Amniotic stem cell (primary cell): ENCODE measurements around the gene DSP.

Source experiments
- DNase-seq: peaks from one replicate; lab custom pipeline; 2025; lab: John Stamatoyannopoulos, UW

Gene DSP

GRCh38 chr6:7538484-7538883, 3.0 kb upstream of the DSP start:
- no peak for DNase-seq

GRCh38 chr6:7540595-7540994, 876 bp upstream of the DSP start:
- DNase-seq = no peak

DNA sequence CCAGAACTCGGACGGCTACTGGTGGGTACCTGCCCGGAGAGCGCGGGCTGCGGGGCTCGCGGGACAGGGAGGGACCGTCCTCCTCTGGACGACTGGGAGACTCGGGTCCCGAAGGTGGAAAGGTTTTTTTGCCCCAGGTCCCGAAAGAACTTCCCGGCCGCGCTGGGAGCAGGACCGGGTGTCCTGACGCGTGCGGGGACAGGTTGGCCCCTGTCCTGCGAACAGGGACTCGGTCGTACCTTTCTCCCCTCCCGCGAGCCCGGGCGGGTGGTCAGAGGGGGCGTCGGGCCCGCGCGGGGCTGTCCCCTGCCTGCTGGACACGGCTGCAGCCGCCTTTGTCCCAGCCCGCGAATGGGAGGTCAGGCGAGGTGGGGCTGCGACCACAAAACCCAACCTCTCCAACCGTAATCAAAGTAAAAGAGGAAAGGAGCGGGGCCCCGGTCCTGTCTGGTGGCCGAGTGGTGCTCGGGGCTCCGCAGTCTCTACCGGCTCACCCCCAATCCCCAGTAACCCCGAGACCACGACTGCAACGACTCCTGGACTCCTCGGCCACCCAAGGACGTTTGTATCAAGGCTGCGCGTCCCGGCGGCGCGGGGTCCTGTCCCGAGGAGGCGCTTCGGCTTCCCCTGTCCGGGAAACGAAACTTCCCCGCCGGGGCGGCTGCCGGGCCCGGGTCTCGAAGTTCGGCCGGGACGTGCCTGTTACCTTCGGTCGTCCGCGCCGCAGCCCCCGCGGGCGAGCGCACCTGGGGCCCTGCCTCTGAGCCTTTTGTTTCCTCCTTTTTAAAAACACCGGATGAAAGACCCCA, 798 bp downstream of the DSP start:
- no peak for DNase-seq

DNA sequence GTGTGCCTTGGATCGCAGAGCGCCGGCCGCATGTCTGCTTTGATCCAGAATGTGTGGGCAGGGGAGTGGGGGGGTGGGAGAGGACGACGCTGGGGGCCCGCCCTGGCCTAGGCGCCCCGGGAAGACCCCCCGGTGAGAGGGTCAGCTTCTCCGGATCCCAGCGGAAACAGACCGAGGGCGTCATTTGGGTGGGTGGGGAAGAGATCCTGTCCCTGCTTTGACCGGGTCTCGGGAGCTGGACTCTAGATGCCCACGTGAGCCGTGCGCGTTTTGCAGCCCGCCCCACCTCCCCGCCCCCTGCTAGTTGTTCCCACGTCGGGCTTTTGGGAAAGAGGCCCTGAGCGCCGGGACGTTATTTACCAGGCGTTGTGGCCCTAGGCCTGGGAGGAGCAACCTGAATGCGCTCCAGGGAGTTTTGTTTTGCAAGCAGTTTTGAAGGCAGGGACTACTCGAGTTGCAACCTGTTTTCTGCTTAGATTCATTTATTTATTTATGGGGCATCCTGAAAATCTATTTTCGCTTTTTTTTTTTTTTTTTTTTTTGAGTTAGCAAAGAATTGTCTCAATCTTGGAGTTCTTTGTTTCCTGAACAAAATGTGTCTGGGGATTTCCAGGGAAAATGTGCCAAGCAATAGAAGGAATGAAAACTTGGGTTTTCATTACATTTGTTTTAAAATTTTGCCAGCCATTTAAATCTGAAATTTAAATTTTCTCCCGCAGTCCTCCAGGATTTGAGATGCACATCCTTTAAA, 1.6 kb downstream of the DSP start:
- DNase-seq = peak; percentile 75

DNA sequence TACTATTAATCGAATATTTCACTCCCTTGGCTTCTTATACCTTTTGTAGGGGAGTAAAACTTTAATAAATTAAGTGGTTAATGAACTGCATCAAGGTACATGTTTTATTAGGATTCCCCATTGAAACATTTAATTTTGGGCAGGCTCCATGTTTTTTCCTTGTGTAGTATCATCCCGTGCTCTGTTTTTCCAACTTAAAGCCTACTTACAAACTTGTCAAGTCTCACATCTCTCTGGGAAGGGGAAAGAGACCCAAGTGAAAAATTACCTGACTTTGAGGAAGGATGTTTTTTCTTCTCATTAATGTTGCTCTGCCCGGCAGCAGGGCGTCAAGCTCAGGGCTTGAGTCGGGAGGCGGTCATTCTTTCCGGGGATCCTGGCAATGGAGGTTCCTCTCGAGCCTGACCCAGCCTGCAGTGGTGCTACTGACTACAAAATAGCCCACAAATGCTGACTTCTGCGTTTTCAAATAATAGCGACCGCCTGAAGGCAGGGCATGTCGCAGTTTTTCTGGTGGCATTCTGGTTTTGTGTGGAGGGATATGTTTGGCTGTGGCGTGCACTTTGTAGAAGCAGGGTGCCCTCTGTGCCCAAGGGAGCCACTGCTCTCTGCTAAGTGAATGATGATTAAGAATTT, 2.4 kb downstream of the DSP start:
- DNase-seq = no peak

DNA sequence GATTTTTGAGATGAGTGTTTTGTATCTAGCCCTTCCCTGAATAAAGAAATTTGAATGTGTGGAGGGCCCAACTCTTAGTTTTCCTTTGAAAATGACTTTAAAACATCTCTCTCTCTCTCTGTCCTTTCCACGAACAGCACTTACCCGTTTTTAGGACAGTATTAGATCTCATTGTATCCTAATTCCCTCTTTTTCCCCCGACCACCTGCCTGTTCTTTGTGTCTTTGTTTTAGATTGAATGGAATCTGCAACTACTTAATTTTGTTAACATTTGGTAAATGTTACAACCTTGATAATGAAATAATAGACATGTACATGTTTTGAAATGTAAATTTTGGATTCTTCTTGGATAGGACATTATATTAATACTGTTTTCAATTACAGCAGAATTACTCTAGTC, 3.1 kb downstream of the DSP start:
- no peak for DNase-seq

DNA sequence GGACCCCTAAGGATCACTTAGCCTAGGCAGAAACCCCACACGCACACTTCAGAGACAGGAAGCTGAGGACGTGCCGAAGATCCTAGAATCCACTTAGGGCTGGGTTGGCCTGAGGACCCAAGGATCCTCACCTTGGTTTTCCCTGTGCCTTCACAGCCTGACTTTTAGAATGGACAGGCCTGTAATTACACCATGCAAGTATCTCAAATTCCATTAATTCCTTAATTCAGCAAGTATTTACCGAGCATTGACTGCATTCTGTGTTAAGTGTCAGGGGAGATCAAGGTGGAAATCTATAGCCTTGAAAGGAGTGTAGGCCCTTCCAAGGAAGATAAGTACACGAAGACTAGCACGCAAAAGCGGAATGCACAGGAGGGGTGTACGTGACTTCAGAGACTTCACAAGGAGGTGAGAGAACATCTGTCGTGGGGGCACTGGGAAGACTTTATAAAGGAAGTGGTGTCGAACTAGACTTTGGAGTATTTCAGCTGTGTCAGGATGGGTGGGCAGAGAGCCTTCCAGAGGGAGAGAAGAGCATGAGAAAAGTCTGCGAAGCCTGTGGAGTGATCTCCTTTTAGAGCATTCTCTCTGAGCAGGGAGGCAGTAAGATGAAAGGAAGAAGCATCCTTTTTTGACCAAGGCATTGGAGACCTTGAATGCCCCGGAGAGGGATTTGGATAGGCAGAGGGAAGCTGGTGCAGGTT, 4.0 kb downstream of the DSP start:
- no peak for DNase-seq

- DNase-seq = no peak
These were observed 4.5 kb downstream of the DSP start for GRCh38 chr6:7546020-7546369.

GRCh38 chr6:7546383-7546782, 4.9 kb downstream of the DSP start:
- no peak for DNase-seq

DNA sequence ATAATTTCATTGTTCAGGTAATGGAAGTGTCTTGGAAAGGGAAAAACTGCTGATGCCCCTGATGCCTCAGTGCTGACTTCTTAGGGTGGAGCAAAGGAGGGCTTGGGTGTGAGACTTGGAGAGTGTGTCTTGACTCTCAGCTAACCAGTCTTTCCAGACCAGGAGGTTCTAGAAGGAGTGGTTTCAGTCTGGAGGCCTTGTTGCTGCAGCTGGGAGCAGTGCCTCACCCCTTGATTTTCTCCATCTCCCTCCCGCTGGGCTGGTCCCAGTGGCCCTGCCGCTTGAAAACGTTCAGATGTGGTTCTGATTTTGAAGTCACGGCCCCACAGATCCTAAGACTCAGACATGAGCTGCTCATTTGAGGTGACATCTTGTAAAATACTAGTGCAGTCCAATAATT, 5.4 kb downstream of the DSP start:
- DNase-seq = no peak

DNA sequence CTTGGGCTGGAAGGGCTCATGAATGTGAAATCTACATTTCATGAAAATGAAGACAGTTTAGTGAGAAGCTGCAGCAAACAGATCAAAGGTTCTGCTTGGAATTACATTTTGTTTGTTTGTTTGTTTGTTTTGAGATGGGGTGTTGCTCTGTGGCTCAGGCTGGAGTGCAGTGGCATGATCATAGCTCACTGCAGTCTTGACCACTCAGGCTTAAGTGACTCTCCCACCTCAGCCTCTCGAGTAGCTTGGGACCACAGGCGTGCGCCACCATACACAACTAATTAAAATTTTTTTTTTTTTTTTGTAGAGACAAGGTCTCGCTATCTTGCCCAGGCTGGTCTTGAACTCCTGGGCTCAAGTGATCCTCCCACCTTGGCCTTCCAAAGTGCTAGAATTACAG, 5.8 kb downstream of the DSP start:
- DNase-seq = no peak

- DNase-seq = no peak
These were observed 8.9 kb downstream of the DSP start for GRCh38 chr6:7550433-7550801.

- no peak for DNase-seq
These were observed 13.2 kb downstream of the DSP start for GRCh38 chr6:7554533-7555275.

- no peak for DNase-seq
These were observed 14.2 kb downstream of the DSP start for GRCh38 chr6:7555671-7556070.

DNA sequence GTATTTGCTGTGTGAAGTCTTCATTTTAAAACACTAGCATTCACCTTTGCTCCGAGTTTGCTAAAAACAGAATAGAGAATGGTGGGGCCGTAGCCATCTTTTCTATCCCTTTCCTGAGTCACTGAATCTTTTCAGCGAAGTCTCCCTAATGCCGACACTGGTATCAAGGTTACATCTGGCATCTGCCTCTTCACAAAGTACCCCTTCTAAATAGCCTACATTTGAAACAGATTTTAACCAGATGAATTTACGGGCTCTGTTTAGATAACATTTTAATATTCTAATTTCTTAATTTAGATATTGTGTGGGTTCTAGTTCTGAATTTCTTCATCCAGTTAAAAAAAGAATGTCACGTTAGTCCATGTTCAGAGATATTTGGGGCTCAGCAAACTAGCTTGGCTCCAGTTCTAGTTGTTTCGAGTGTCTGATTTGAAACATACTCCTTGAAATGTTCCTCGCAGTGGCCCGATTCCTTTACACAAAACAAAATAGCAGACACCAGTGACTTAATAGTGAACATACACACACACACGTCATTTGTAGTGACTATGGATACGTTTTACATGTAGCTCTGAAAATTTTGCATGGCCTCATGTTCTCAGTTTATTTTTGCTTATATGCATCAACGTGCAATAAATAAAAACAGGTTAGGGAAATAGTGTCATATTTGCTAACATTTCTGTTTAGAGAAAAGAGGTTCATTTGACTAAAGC, 15.1 kb downstream of the DSP start:
- no peak for DNase-seq

DNA sequence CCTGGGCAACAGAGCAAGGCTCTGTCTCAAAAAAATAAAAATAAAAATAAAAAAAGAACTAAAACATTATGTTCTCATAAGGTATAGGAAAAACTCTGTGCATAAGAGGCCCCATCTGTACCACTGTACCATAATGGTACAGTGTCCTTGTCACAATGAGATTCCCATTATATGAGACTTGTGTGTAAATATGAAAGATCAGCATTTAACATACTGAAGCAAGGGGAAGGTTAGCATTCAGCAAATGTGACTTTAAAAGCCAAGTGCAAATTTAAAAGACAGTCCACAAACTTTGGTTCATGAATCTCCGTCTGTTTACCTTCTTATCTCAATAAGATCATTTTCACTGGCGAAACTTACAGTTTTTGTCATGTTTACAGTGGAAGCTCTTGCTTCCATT, 16.2 kb downstream of the DSP start:
- DNase-seq = no peak

DNA sequence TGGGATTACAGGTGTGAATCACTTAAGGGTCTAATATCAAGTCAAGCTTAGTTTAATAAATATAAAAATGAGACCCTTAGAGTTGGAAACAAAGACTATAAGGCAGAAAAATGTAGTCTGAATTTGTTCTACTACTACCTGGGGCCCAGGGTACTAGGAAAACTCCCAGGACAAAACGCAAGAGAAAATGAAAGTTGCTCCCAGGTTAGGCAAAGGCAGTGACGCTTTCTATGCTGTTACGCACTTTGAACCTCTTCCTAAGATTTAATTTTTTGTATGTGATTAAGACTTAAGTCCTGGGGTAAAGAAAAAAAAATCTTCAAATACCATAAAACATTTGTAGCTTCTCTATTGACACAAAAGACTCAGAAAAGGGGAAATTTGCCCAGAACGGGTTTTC, 17.3 kb downstream of the DSP start:
- DNase-seq = no peak

DNA sequence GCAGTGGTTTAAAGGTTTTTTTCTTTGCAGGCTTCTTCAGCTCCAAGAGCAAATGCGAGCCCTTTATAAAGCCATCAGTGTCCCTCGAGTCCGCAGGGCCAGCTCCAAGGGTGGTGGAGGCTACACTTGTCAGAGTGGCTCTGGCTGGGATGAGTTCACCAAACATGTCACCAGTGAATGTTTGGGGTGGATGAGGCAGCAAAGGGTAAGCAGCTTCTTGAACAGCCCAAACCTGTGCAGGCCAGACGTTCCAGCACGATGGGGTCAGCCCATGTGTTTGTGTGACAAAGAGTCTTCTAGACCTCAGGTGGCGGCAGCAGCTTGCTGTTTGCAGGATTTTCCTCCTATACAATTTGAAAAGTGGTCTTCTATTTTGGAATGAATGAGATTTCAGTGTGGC, 17.7 kb downstream of the DSP start:
- no peak for DNase-seq

DNA sequence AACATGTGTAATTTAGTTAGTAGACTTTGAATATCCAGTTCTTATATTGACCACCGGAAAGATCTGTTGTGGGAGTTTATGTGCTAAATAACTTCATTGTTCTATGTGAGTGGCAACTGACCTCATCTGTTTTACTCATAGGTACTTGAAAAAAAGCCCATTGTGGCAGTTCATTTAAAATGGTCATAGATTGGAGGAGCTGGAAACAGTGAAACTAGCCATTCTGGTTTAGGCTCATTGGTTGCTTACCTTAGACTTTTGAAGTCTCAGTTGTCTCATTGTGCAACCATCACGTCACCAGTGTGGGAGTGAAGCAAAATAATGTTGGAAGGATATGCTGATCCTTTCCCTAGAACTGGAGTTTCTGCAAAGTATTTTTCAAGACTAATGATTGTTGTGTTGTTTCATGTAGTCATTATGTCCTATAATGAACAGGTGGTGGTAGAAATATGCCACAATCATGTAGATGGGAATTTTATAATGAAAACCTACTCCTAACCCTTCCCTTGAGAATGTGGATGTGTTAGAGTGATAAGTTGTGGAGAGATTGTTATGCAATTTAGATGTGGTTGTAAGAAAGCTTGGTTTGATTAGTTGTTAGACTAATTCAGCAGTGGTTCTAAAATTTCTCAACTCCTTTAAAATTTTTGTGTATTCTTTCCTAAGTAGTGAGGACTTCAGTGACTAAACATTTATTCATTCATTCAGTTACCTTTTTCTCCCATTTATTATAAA, 18.3 kb downstream of the DSP start:
- DNase-seq = no peak

DNA sequence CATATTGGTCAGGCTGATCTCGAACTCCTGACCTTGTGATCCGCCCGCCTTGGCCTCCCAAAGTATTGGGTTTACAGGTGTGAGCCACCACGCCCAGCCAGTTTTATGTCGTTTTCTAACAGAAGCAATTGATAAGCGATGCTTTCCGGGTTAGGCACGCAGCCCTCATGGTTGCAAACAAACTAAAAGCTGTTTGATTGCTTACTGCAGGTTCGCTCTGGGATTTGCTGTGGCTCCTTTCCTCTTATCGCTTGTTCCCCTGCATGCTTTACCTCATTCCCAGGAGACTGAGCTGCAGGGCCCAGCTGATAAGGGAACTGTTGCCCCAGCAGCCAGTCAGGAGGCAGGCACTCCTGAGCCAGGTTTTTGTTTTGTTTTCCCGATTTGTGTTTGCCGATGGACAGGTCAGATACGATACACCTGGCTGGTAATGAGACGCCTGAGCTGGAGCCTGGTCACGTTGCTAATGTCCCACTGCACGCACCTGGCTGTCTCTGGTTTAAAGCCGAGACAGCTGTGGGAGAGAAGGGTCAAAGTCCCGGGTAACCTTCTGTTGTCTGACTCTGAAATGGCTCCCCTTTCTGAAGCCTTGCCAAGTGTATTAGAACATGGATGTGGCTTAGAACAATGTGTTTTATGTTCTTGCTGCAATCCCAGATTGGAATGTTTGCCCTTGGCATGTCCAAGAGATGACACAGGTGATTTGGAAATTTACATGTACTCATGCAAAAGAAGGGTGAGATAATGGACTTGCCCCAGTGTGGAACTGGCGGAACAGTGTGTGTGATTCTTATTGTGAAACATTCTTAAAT, 19.9 kb downstream of the DSP start:
- no peak for DNase-seq
